Activated T-cell treated with anti-CD3 and anti-CD28 coated beads, Interleukin-2, amount 50 U/mL, for 4 hours (primary cell): ENCODE measurements around the gene DPCD. TPM values are rescaled to one million over a fixed set of nuclear protein-coding genes. Genes with fewer than 3 reads are reported as not detected.

Source experiments
- ATAC-seq, 2 donors: fragments of 200-7000 bp; cut with Tn5 transposase; one replicate each; pipeline ENCODE4 v1.10.0; 2021
- DNase-seq: peaks from one replicate; pipeline ENCODE4 v3.0.0-alpha.2; 2020
- H3K27me3 Mint-ChIP-seq: one replicate; pipeline ENCODE4 v1.8.0; 2021; ENCODE audit warnings: low read depth, mixed read lengths
- H3K36me3 Mint-ChIP-seq: one replicate; pipeline ENCODE4 v1.8.0; 2022; ENCODE audit warnings: mixed read lengths; ENCODE audit not compliant: insufficient read depth
- H3K4me1 Mint-ChIP-seq: one replicate; pipeline ENCODE4 v1.8.0; 2021; ENCODE audit warnings: low read depth, mixed read lengths
- H3K4me3 Mint-ChIP-seq: one replicate; pipeline ENCODE4 v1.8.0; 2021; ENCODE audit warnings: mild to moderate bottlenecking, moderate library complexity, mixed read lengths
- H3K9me3 Mint-ChIP-seq: one replicate; pipeline ENCODE4 v1.8.0; 2021; ENCODE audit warnings: mixed read lengths
- total RNA-seq, 3 donors: library from RNA; stranded (reverse); gene quantifications; one replicate each; pipeline ENCODE4 v1.2.1, GENCODE V29; 2021

DPCD gene
- total RNA-seq, 3 donors from 2014 or later = 8.5 to 12.2 (median 9.7) TPM

DNA sequence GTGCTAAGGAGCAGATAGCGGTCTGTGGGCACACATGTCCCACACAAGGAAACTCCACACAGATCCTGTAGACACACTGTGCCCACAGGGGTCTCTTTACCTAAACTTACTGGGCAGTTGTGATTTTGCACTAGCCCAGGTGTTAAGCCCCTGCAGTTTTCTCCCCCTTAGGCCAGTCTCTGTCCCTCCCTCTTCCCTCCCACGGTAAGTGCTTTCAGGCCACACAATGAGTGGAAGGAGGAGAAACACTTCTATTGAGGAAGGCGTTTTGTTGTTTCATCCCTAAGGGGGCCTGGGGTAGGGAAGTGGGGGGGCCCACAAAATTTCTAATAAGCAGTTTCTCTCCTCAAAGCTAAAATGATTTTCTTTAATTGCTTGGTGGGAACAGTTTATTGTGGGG, 55.4 kb downstream of the DPCD start:
- Mint-ChIP-seq H3K27me3 (no peaks in the 10 kb centered on the region), H3K4me3 (no peak overlapping the region), H3K9me3 (no peaks in the 10 kb centered on the region), H3K36me3 (peaks cover 24% of the 10 kb centered on the region), H3K4me1 (peaks cover 7% of the 10 kb centered on the region)
- ATAC-seq (no peak), DNase-seq (no peak)

DNA sequence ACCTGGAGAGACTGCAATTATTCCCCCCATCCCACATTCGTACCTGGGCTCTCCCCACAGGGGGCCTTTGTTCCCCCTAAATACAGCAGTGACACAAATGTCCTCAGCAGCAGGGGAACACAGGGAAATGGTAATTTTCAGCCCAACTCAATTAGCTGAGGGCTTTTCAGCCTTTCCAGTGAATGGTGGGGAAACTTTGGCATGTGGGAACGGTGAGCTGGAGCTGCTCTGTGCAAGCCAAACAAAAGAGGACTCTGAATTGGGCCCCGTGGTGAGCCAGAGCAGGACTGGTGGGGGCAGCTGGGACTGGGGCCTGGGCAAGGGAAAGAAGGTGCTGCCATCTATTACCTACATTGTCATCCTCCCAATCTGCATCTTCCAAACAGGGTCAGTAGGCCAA, 55.9 kb downstream of the DPCD start:
- H3K4me1 Mint-ChIP-seq = peaks cover 9% of the 10 kb centered on the region
- H3K27me3 Mint-ChIP-seq = no peaks in the 10 kb centered on the region
- no peak for DNase-seq
- peaks cover 24% of the 10 kb centered on the region for H3K36me3 Mint-ChIP-seq
- H3K4me3 Mint-ChIP-seq = no peak overlapping the region
- no peaks in the 10 kb centered on the region for H3K9me3 Mint-ChIP-seq
- no peak for ATAC-seq

DNA sequence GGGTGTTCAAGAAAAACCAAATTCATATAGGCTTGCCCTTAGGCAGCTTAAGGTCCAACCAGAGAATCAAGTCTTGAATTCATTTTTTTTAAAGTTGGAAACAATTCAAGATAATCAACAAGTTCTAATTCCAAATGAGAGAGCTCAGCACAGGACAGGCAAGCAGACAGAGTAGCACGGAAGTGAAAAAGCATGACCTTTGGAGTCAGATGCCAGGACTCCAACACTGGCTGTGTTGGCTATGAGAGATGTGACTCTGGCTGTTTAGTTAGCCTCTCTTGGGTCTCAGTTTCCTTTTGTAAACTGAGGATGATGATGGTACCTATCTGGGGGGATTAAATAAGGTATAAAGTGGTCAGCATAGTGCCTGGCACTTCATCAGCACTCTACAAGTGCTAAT, 57.5 kb downstream of the DPCD start:
- ATAC-seq = no peak
- H3K36me3 Mint-ChIP-seq = peaks cover 25% of the 10 kb centered on the region

DNA sequence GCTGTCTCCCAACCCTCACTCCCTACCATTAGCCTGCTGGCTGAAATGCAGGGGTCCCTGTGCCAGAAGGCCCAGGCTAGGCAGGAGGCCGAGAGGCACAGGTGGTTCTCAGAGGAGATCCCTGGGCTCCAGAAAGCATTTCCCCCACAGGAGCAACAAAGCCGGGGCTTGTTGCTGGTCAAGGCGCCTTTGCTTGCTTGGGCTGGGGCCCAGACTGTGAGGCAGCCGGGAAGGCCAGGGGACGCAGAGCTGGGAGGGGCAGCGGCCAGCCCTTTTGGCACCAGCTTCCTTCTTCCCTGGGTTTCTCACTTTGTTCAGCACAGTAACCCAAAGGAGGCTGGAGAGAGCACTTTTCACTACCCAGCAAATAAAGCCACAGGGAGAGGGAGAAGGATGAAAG, 58.2 kb downstream of the DPCD start:
- no peaks in the 10 kb centered on the region for H3K9me3 Mint-ChIP-seq
- no peak overlapping the region for H3K4me3 Mint-ChIP-seq
- no peak for ATAC-seq
- no peaks in the 10 kb centered on the region for H3K27me3 Mint-ChIP-seq
- peaks cover 11% of the 10 kb centered on the region for H3K4me1 Mint-ChIP-seq
- DNase-seq = no peak
- H3K36me3 Mint-ChIP-seq = peaks cover 24% of the 10 kb centered on the region

More for the DNA sequence above, 57.5 kb downstream of the DPCD start:
- Mint-ChIP-seq H3K27me3 (no peaks in the 10 kb centered on the region), H3K4me1 (peaks cover 11% of the 10 kb centered on the region), H3K9me3 (no peaks in the 10 kb centered on the region), H3K4me3 (no peak overlapping the region)
- DNase-seq = no peak

DNA sequence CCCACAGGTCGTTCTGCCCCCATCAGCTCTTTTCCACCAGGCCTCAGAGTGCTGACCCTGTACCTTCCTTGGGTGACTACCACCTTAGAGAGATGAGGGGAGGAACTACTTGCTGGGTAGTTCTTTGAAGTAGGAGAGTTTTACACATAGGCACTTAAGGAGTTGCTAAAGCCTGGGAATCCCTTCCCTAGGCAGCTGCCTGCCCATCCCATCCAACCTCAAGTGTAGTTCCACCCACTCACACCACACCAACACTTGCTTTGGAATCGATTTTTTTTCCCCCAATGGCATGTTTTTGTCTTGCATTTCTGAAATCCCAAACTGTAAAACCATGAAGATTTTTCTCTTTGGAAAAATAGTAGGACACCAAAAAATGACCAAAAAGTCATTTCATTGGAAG, 59.1 kb downstream of the DPCD start:
- Mint-ChIP-seq H3K27me3 (no peaks in the 10 kb centered on the region), H3K36me3 (peaks cover 21% of the 10 kb centered on the region), H3K4me3 (no peak overlapping the region), H3K4me1 (peaks cover 10% of the 10 kb centered on the region), H3K9me3 (no peaks in the 10 kb centered on the region)
- ATAC-seq = no peak
- no peak for DNase-seq

DNA sequence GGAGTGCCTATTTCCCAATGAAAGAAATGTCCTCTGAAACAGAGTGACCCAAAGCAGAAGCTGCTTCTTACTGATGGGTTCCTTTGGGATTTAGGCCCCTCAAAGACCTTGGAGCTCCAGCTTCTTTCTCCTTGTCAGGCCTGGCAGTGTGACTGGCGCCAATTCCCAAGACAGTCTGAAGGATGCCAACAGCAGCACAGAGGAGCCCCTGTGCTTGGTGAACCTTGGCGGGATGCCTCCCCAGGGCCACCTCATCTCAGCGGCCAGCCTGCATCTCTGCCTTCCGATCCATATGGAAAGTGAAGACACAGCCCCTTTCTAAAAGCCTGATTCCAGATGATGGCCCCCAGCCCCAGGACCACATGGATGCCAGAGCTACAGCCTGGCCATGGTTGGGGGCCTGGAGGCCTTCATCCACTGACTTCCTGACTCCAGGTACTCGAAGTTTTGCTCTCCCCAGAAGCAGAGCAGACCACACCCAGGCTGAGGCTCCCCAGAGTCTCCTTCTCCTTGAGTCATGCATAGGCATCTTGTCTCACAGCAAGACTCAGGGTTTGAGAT, 61.5 kb downstream of the DPCD start:
- Mint-ChIP-seq H3K4me3 (no peak overlapping the region), H3K9me3 (no peaks in the 10 kb centered on the region), H3K36me3 (peaks cover 10% of the 10 kb centered on the region), H3K4me1 (peaks cover 5% of the 10 kb centered on the region), H3K27me3 (no peaks in the 10 kb centered on the region)
- ATAC-seq = no peak
- no peak for DNase-seq

DNA sequence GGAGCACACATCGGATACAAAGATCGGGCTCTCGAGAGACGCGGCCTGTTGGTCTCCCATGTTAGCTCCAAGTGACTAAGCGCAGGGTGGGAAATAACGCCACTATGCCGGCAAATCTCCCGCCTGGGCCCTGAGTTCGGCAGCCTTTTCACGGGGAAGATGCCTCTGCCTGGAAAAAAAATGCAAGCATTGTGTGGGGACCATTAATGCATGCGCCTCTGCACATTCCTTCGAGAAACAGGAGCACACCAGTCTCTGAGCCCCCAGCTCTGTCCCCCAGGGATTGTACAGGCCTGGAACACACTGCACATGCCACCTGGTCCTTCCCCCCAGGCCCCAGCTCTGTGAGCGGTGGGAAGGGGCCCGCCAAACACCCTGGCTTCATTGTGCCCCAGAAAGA, 62.7 kb downstream of the DPCD start:
- Mint-ChIP-seq H3K9me3 (no peaks in the 10 kb centered on the region), H3K27me3 (no peaks in the 10 kb centered on the region), H3K4me3 (no peak overlapping the region), H3K4me1 (peaks cover 5% of the 10 kb centered on the region), H3K36me3 (peaks cover 14% of the 10 kb centered on the region)
- DNase-seq (no peak), ATAC-seq (no peak)

DNA sequence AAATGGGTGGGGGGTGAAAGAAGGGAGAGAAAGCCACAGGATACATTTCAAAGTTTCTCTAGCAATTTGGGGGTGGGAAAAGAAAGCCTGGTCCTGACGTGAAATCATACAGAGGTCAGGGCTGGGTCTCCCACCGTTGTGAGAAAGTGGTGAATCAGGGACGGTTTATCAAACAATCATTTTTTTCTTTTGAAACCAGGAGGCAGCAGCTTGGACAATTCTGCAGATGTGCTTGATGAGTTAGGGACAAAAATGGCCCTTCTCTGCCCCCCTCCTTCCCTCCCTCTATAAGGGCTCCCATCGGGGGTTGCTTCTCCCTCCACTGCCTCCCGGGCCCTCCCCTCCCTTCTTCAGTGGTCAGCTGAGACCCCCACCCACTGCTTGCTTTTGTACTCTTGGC, 63.2 kb downstream of the DPCD start:
- Mint-ChIP-seq H3K36me3 (peaks cover 14% of the 10 kb centered on the region), H3K4me1 (peaks cover 5% of the 10 kb centered on the region), H3K27me3 (no peaks in the 10 kb centered on the region), H3K4me3 (no peak overlapping the region), H3K9me3 (no peaks in the 10 kb centered on the region)
- ATAC-seq = no peak
- DNase-seq = no peak

DNA sequence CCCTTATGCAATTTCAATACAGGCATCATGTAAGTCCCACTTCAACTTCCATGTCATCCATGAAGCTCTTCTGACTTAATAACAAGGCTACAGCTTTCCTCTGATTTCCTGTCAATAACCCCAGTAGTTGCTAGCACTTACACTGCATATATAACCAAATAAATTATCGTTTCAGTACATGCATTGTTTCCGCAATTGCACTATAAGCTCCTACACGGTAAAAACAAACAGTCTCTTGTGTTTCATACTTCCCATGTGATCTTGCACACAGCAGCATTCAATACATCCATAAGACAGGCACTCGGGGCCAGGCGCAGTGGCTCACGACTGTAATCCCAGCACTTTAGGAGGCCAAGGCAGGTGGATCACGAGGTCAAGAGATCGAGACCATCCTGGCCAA, 65.4 kb downstream of the DPCD start:
- DNase-seq = no peak
- no peak for ATAC-seq
- Mint-ChIP-seq H3K4me3 (no peak overlapping the region), H3K4me1 (peaks cover 5% of the 10 kb centered on the region), H3K9me3 (no peaks in the 10 kb centered on the region), H3K27me3 (no peaks in the 10 kb centered on the region), H3K36me3 (peaks cover 21% of the 10 kb centered on the region)

DNA sequence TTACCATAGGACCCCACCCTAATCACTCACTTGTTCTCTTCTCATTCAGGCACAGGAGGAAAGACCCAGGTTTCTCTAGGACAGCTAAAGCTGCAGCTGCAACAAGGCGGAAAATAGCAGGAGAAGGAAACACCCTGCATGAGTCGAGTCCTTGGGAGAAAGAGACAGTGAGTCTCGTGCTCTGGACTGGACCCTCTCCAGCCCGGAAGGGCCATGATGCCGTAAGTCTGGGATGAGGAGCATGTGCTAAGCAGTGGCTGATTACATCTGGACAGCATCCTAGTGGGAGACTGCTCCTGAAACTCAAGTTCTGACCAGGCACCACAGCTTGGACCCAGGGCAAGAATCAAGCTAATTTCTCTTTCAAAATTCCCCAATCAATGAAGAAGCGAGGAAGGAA, 67.4 kb downstream of the DPCD start:
- H3K9me3 Mint-ChIP-seq = no peaks in the 10 kb centered on the region
- H3K27me3 Mint-ChIP-seq = no peaks in the 10 kb centered on the region
- H3K4me1 Mint-ChIP-seq = no peaks in the 10 kb centered on the region
- ATAC-seq (no peak), DNase-seq (no peak)
- H3K4me3 Mint-ChIP-seq = no peak overlapping the region
- H3K36me3 Mint-ChIP-seq = peaks cover 22% of the 10 kb centered on the region

DNA sequence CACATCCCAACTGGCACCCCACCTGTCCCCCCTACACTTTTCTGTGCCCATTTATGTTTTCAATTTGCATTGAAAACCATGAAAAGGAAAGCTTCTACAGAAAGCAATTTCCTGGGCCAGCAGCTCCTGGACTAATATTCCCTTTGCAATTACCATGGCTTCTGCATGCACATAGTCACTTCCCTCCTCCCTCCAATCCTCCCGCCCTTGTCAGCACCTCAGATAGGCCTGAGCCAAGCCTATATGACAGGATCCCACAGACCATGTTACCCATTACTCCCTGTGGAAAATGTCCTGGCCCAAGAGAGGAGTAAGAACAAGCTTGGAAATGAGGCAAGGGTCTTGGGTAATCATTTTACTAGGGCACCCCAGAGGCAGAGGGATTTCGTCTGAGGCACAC, 68.8 kb downstream of the DPCD start:
- Mint-ChIP-seq H3K9me3 (no peaks in the 10 kb centered on the region), H3K27me3 (no peaks in the 10 kb centered on the region), H3K4me3 (no peak overlapping the region), H3K4me1 (no peaks in the 10 kb centered on the region), H3K36me3 (peaks cover 28% of the 10 kb centered on the region)
- ATAC-seq (no peak), DNase-seq (no peak)

DNA sequence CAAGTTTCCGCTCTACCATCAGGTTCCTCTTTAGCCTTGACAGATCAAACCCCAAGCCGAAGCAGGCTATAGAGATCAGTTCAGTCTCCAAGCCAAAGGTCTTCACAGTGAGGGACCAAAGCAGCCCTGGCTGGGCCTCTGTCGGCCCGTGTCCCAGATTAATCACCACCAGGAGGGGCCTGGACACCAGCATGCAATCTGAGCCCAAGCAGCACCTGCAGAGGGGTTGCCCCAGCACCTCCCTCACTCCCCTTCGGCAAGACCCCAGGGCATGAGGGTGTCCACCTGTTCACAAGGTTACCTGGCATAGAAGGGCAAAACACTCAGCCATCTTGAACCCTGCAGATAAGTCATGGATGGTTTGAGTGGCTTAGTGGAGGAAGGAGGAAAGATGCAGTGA, 70.9 kb downstream of the DPCD start:
- DNase-seq (no peak), ATAC-seq (no peak)
- Mint-ChIP-seq H3K9me3 (no peaks in the 10 kb centered on the region), H3K4me3 (no peak overlapping the region), H3K4me1 (no peaks in the 10 kb centered on the region), H3K36me3 (peaks cover 38% of the 10 kb centered on the region), H3K27me3 (no peaks in the 10 kb centered on the region)

Other genes with a start within 250 kb of the DPCD start
- gene BTRC, start 234.2 kb upstream of the DPCD start, total RNA-seq = 10 to 100 TPM; 14.2 to 19.5 (median 14.8) TPM
- gene POLL, start 64 bp upstream of the DPCD start, total RNA-seq = 10 to 100 TPM; 23.3 to 25.3 (median 24.4) TPM
- 10 to 100 TPM; 23.8 to 26.8 (median 25.2) TPM for gene FBXW4, start 106.8 kb downstream of the DPCD start, total RNA-seq
- under 1 TPM in 1 of 3 donors, not detected in 2; 0.24 TPM for gene FGF8, start 187.8 kb downstream of the DPCD start, total RNA-seq
- gene NPM3, start 195.1 kb downstream of the DPCD start, total RNA-seq = 100 to 1,000 TPM; 213 to 285 (median 265) TPM
- gene OGA, start 230.1 kb downstream of the DPCD start, total RNA-seq = 10 to 100 TPM; 52.0 to 72.2 (median 64.5) TPM